GM12875 (cell line): ENCODE results near the gene ELFN2.
"Not testable (repeated sequence)": the region's sequence is repeated elsewhere in the genome, so short reads cannot be mapped to it uniquely, and the experiment has no call there.

Source experiments
- H3K4me3 ChIP-seq: one replicate; pipeline ENCODE4 v1.5.1; 2011; ENCODE audit warnings: low read depth, low read length, control low read depth
- TF ChIP-seq, protein P1 (sequence below): IDR thresholded peaks from 2 replicates; pipeline ENCODE4 v1.5.1; 2011; ENCODE audit warnings: low read depth, mild to moderate bottlenecking, control low read depth, inconsistent platforms, low read length, moderate library complexity, borderline replicate concordance; ENCODE audit not compliant: insufficient read depth

ELFN2 gene

GRCh38 chr22:37471727-37472417, 44.6 kb upstream of the ELFN2 start:
- TF ChIP-seq, protein P1, sequence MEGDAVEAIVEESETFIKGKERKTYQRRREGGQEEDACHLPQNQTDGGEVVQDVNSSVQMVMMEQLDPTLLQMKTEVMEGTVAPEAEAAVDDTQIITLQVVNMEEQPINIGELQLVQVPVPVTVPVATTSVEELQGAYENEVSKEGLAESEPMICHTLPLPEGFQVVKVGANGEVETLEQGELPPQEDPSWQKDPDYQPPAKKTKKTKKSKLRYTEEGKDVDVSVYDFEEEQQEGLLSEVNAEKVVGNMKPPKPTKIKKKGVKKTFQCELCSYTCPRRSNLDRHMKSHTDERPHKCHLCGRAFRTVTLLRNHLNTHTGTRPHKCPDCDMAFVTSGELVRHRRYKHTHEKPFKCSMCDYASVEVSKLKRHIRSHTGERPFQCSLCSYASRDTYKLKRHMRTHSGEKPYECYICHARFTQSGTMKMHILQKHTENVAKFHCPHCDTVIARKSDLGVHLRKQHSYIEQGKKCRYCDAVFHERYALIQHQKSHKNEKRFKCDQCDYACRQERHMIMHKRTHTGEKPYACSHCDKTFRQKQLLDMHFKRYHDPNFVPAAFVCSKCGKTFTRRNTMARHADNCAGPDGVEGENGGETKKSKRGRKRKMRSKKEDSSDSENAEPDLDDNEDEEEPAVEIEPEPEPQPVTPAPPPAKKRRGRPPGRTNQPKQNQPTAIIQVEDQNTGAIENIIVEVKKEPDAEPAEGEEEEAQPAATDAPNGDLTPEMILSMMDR, result no peak

GRCh38 chr22:37470087-37470445, 42.8 kb upstream of the ELFN2 start:
- TF ChIP-seq, protein P1, result no peak

More at GRCh38 chr22:37471727-37472417, 44.6 kb upstream of the ELFN2 start:
- no peak overlapping the region for H3K4me3 ChIP-seq

GRCh38 chr22:37469416-37470086, 42.3 kb upstream of the ELFN2 start:
- no peak overlapping the region for H3K4me3 ChIP-seq
- TF ChIP-seq, protein P1, result no peak

More at GRCh38 chr22:37470087-37470445, 42.8 kb upstream of the ELFN2 start:
- H3K4me3 ChIP-seq, result no peak overlapping the region

GRCh38 chr22:37468201-37468695, 41.0 kb upstream of the ELFN2 start:
- not testable (repeated sequence) for H3K4me3 ChIP-seq

DNA sequence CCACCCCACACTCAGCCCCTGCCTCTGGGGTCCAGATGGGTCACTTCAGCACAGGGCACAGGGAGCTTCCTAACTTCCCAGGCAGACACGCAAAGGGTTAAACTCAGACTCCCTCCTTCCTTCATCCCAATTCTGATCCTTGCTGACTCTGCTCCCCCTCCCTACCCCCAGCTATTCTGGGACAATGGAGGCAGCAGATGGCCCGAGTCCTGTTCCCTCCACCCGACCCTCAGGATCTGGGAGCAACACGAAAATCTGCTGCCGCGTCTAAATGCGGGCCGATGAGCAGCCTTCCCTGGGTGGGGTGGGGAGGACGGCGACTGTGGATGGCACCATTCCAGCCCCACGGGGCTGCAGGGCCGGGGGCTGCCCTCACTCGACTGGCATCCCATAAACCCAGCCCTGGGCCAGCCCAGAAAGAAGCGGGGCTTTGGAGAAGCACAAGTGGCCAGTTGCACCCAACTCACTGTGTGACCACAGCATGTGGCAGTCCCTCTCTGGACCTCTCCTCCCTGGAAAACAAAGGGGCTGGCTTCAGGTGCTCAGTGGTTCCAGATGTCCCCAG, 40.2 kb upstream of the ELFN2 start:
- TF ChIP-seq, protein P1, result no peak
- no peak overlapping the region for H3K4me3 ChIP-seq

GRCh38 chr22:37464181-37464580, 36.9 kb upstream of the ELFN2 start:
- H3K4me3 ChIP-seq, result no peak overlapping the region
- TF ChIP-seq, protein P1, result no peak

- TF ChIP-seq, protein P1, result no peak
- H3K4me3 ChIP-seq, result no peak overlapping the region
These were observed 35.7 kb upstream of the ELFN2 start for GRCh38 chr22:37462983-37463382.
